GM12891 (cell line): ENCODE data around the gene SLC2A2.
"Not testable (repeated sequence)": the region's sequence is repeated elsewhere in the genome, so short reads cannot be mapped to it uniquely, and the experiment has no call there.

Experiments
- DNase-seq: peaks from one replicate; pipeline ENCODE4 v3.0.0; 2011; ENCODE audit warnings: low spot score; ENCODE audit not compliant: insufficient read length
- FAIRE-seq: peaks from 2 replicates; lab custom pipeline; 2011; peaks lifted over from hg19 to GRCh38; lab: Jason Lieb, UNC
- PAX5 ChIP-seq: IDR thresholded peaks from 2 replicates; pipeline ENCODE4 v1.6.1; 2011; ENCODE audit warnings: low read length, moderate library complexity, mild to moderate bottlenecking; ENCODE audit not compliant: insufficient read depth, severe bottlenecking
- POLR2A ChIP-seq: IDR thresholded peaks from 2 replicates; pipeline ENCODE4 v1.6.1; 2011; ENCODE audit warnings: low read depth, low read length, control low read depth
- POLR2AphosphoS5 ChIP-seq: IDR thresholded peaks from 2 replicates; pipeline ENCODE4 v1.6.1; 2011; ENCODE audit warnings: low read depth, low read length, control low read depth
- POU2F2 ChIP-seq: IDR thresholded peaks from 2 replicates; pipeline ENCODE4 v1.6.1; 2011; ENCODE audit warnings: low read depth, mild to moderate bottlenecking, control low read depth, low read length, moderate library complexity
- SPI1 ChIP-seq: IDR thresholded peaks from 2 replicates; pipeline ENCODE4 v1.6.1; 2011; ENCODE audit warnings: low read depth, low read length, control low read depth
- TAF1 ChIP-seq: IDR thresholded peaks from 2 replicates; pipeline ENCODE4 v1.6.1; 2011; ENCODE audit warnings: low read depth, low read length, control low read depth

Gene SLC2A2

GRCh38 chr3:170974872-170975271, 51.6 kb downstream of the SLC2A2 start:
- FAIRE-seq (no peak), DNase-seq (no peak)
- TF ChIP-seq TAF1 = no peak
- TF ChIP-seq POU2F2 = no peak
- TF ChIP-seq POLR2AphosphoS5 = no peak
- TF ChIP-seq SPI1 = no peak
- no peak for TF ChIP-seq PAX5
- no peak for TF ChIP-seq POLR2A

DNA sequence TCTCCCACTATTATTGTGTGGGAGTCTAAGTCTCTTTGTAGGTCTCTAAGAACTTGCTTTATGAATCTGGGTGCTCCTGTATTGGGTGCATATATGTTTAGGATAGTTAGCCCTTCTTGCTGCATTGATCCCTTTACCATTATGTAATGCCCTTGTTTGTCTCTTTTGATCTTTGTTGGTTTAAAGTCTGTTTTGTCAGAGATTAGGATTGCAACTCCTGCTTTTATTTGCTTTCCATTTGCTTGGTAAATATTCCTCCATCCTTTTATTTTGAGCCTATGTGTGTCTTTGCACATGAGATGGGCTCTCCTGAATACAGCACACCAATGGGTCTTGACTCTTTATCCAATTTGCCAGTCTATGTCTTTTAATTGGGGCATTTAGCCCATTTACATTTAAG, 53.6 kb downstream of the SLC2A2 start:
- not testable (repeated sequence) for FAIRE-seq, DNase-seq

DNA sequence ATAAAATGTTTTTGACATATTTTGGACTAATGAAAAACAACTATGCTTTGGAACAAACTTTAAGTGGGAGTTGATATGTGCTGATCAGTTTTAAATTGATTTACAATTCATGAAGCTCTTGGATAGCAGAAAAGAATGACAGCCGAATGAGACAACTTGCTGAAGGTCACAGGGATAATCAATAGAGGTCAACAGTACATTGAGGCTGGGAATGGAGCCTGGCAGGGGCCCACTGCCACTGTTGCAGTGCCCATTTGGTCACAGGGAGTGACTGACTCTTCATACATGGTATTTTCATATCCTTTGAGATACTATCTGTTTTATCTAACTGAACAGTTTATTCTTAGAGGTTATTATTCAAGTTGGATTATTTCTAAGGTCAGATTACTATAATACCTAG, 59.4 kb downstream of the SLC2A2 start:
- no peak for TF ChIP-seq POLR2AphosphoS5
- TF ChIP-seq SPI1 = no peak
- no peak for FAIRE-seq

DNA sequence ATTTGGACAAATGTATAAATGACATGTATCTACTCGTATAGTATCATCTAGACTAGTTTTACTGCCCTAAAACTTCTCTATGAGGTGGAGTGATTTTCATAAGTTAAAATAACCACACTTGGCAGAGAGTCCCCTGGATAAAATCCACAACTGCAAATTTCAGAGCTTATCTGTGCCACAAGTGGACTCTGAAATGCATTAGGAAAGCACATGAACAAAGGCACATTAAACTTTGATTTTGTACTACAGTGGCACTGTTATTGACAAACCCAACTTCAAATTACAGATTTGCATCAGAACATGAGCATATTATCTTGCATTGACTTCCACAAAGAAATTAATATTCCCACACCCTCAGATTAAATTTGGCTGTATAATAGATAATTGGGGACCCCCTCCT, 60.0 kb downstream of the SLC2A2 start:
- DNase-seq = no peak
- FAIRE-seq = no peak
- TF ChIP-seq POLR2AphosphoS5 (no peak), TAF1 (no peak), SPI1 (no peak)

More for the DNA sequence above, 59.4 kb downstream of the SLC2A2 start:
- no peak for DNase-seq

DNA sequence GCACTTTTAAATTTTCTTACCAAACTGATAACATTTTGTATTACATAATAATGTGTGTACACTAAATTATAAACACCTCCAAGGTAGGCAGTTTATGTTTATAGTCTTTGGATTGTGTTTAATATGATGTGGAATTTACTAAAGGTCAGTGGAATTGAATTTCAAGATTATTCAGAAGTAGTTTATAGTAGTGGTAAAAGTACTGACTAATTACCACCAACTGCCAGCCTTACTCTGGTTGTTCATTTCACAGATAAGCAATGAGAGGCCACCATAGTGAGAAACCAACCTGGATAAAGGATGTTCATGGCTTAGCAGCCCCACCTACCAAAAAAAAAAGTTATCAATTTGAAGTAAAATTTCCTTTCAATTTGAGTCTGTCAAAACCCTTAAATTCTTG, 64.1 kb downstream of the SLC2A2 start:
- TF ChIP-seq POU2F2 (no peak), SPI1 (no peak), POLR2AphosphoS5 (no peak), POLR2A (no peak), PAX5 (no peak), TAF1 (no peak)
- no peak for DNase-seq
- FAIRE-seq = no peak

DNA sequence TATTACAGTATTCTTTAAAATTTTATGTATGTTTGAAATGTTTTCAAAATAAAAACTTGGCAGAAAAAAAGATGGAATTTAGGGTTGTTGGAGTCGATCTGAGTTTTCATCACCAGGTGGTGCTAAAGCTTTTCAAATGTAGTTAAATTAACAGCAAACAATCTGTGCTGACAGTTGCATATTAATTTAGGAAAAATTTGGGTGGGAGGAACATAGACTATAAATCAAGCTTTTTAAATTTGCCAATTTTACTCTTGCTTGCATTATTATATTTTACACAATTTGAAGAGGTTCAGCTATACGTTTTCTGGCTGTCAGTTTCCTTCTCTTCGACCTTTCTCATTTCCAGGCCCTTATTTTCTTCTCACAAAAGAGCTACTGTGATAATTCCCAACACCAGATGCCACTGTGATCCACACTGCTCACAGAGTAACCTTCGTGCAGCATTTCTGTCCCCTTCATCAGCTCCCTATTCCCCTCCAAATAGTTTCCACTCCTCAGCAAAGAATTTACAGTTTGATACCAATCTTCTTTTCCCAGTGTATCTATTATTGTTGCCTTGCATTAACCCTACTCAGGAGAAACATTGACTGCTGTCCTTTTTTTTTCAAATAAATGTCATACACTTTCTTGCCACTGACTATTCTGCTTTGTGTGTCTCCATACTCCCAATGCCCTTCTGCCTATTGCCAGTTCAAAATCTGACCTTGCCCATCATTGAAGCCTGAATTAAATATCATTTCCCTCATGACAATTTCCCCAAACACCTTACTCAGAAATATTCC, 64.7 kb downstream of the SLC2A2 start:
- TF ChIP-seq POU2F2 = no peak
- no peak for TF ChIP-seq TAF1
- no peak for TF ChIP-seq POLR2AphosphoS5
- TF ChIP-seq SPI1 = no peak
- no peak for TF ChIP-seq POLR2A
- no peak for TF ChIP-seq PAX5
- no peak for FAIRE-seq
- DNase-seq = no peak

DNA sequence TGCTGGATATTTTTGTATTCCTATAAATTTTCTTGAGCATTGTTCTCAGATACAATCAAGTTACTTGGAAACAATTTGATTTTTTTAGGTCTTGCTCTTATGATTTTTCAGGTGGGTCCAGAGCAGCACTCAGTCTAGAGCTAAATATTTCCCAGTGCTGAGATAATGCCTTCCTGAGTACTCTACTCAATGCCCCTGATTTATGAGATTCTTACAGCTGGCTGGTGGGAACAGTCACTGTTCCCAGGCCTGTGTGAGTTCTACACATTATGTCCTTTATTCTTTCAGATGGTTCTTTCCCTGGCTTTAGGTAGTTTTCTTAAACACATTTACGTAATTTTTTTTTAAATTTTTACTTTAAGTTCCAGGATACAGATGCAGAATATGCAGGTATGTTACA, 67.1 kb downstream of the SLC2A2 start:
- TF ChIP-seq TAF1 (no peak), PAX5 (no peak), POLR2A (no peak), POLR2AphosphoS5 (no peak), POU2F2 (no peak), SPI1 (no peak)
- no peak for FAIRE-seq
- no peak for DNase-seq

DNA sequence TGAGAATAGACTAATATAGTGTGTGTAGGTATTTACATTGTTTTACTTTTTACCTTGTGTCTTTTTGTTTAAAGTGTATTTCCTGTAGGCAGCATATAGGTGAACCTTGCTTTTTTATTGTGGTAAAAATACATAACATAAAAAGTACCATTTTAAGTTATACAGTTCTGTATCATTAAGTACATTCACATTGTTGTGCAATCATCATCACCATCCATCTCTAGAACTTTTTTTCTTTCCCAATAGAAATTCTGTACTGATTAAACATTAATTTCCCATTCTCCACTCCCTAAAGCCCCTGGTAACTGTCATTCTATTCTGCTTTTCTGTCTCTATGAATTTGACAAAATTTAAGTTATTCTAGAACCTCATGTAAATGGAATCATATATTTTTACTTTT, 69.9 kb downstream of the SLC2A2 start:
- no peak for DNase-seq
- no peak for TF ChIP-seq SPI1
- TF ChIP-seq TAF1 = no peak
- no peak for FAIRE-seq

- no peak for DNase-seq
- FAIRE-seq = no peak
- TF ChIP-seq POLR2A (no peak), POU2F2 (no peak), PAX5 (no peak), POLR2AphosphoS5 (no peak), SPI1 (no peak), TAF1 (no peak)
Measured at GRCh38 chr3:170953736-170954135, 72.8 kb downstream of the SLC2A2 start.

GRCh38 chr3:170953229-170953628, 73.3 kb downstream of the SLC2A2 start:
- FAIRE-seq (no peak), DNase-seq (no peak)

More at GRCh38 chr3:170953229-170953628, 73.3 kb downstream of the SLC2A2 start:
- TF ChIP-seq TAF1 (no peak), POLR2AphosphoS5 (no peak), POU2F2 (no peak)
